ENCODE data around the gene ZRSR2.
"Not testable (repeated sequence)": the region's sequence is repeated elsewhere in the genome, so short reads cannot be mapped to it uniquely, and the experiment has no call there.

Gene ZRSR2

GRCh38 chrX:15749642-15750610, 40.4 kb upstream of the ZRSR2 start:
- DNase-seq (ENCODE audit: low read depth, low spot score) = no peak
- H3K9ac ChIP-seq (ENCODE audit: insufficient read length, low read depth) = no peak overlapping the region
- TF ChIP-seq SUZ12 (IDR thresholded peaks at IDR 0.05; ENCODE audit: extremely low read depth, insufficient read depth, insufficient read length) (no peak), YY1 (IDR thresholded peaks at IDR 0.05; ENCODE audit: insufficient read depth, insufficient read length) (no peak), ZNF274 (IDR thresholded peaks at IDR 0.05; ENCODE audit: low read depth, low read length) (no peak)

GRCh38 chrX:15750611-15751154, 39.6 kb upstream of the ZRSR2 start:
- Histone ChIP-seq H3K4me1 (ENCODE audit: insufficient read depth, insufficient read length) (peaks cover 3% of the 10 kb centered on the region), H3K9ac (ENCODE audit: insufficient read length, low read depth) (no peak overlapping the region), H3K27me3 (ENCODE audit: insufficient read depth, insufficient read length) (no peaks in the 10 kb centered on the region), H3K36me3 (ENCODE audit: insufficient read depth, insufficient read length, low read length) (no peaks in the 10 kb centered on the region), H3K9me3 (ENCODE audit: insufficient read depth, low read length) (no peaks in the 10 kb centered on the region), H3K4me3 (ENCODE audit: insufficient read length, low read depth) (no peak overlapping the region)
- DNase-seq (ENCODE audit: low read depth, low spot score) = no peak
- TF ChIP-seq ZNF274 (IDR thresholded peaks at IDR 0.05; ENCODE audit: low read depth, low read length) (no peak), SUZ12 (IDR thresholded peaks at IDR 0.05; ENCODE audit: extremely low read depth, insufficient read depth, insufficient read length) (no peak), YY1 (IDR thresholded peaks at IDR 0.05; ENCODE audit: insufficient read depth, insufficient read length) (no peak)

More at GRCh38 chrX:15749642-15750610, 40.4 kb upstream of the ZRSR2 start:
- no peaks in the 10 kb centered on the region for H3K27me3 ChIP-seq (ENCODE audit: insufficient read depth, insufficient read length)
- H3K36me3 ChIP-seq (ENCODE audit: insufficient read depth, insufficient read length, low read length) = no peaks in the 10 kb centered on the region
- H3K9me3 ChIP-seq (ENCODE audit: insufficient read depth, low read length) = no peaks in the 10 kb centered on the region
- H3K4me3 ChIP-seq (ENCODE audit: insufficient read length, low read depth) = no peak overlapping the region
- peaks cover 3% of the 10 kb centered on the region for H3K4me1 ChIP-seq (ENCODE audit: insufficient read depth, insufficient read length)

GRCh38 chrX:15751155-15751819, 39.0 kb upstream of the ZRSR2 start:
- Histone ChIP-seq H3K4me1 (ENCODE audit: insufficient read depth, insufficient read length) (peaks cover 3% of the 10 kb centered on the region), H3K9ac (ENCODE audit: insufficient read length, low read depth) (no peak overlapping the region), H3K27me3 (ENCODE audit: insufficient read depth, insufficient read length) (no peaks in the 10 kb centered on the region), H3K4me3 (ENCODE audit: insufficient read length, low read depth) (no peak overlapping the region), H3K9me3 (ENCODE audit: insufficient read depth, low read length) (no peaks in the 10 kb centered on the region), H3K36me3 (ENCODE audit: insufficient read depth, insufficient read length, low read length) (no peaks in the 10 kb centered on the region)
- DNase-seq (ENCODE audit: low read depth, low spot score) = no peak
- TF ChIP-seq YY1 (IDR thresholded peaks at IDR 0.05; ENCODE audit: insufficient read depth, insufficient read length) = no peak

- Histone ChIP-seq H3K4me1 (ENCODE audit: insufficient read depth, insufficient read length) (peaks cover 3% of the 10 kb centered on the region), H3K36me3 (ENCODE audit: insufficient read depth, insufficient read length, low read length) (no peaks in the 10 kb centered on the region), H3K9ac (ENCODE audit: insufficient read length, low read depth) (no peak overlapping the region), H3K27me3 (ENCODE audit: insufficient read depth, insufficient read length) (no peaks in the 10 kb centered on the region), H3K4me3 (ENCODE audit: insufficient read length, low read depth) (no peak overlapping the region), H3K9me3 (ENCODE audit: insufficient read depth, low read length) (no peaks in the 10 kb centered on the region)
- TF ChIP-seq YY1 (IDR thresholded peaks at IDR 0.05; ENCODE audit: insufficient read depth, insufficient read length) (no peak), ZNF274 (IDR thresholded peaks at IDR 0.05; ENCODE audit: low read depth, low read length) (no peak), SUZ12 (IDR thresholded peaks at IDR 0.05; ENCODE audit: extremely low read depth, insufficient read depth, insufficient read length) (no peak)
- no peak for DNase-seq (ENCODE audit: low read depth, low spot score)
Measured at GRCh38 chrX:15755091-15755490, 35.2 kb upstream of the ZRSR2 start.

DNA sequence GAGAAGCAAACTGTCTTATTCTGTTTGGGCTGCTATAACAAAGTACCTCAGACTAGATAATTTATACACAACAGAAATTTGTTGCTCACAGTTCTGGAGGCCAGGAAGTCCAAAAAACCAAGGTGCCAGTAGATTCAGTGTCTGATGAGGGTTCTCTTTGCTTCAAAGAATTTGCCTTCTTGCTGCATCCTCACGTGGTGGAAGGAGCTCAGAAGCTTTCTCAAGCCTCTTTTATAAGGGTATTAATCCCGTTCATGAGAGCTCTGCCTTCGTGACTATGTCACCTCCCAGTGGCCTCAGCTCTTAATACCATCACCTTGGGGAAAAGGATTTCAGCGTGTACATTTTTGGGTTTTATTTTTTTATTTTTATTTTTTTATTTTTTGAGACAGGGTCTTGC, 32.1 kb upstream of the ZRSR2 start:
- no peak overlapping the region for H3K9ac ChIP-seq (ENCODE audit: insufficient read length, low read depth)
- H3K4me1 ChIP-seq (ENCODE audit: insufficient read depth, insufficient read length) = no peaks in the 10 kb centered on the region
- no peak for DNase-seq (ENCODE audit: low read depth, low spot score)
- H3K36me3 ChIP-seq (ENCODE audit: insufficient read depth, insufficient read length, low read length) = no peaks in the 10 kb centered on the region
- no peaks in the 10 kb centered on the region for H3K9me3 ChIP-seq (ENCODE audit: insufficient read depth, low read length)
- TF ChIP-seq SUZ12 (IDR thresholded peaks at IDR 0.05; ENCODE audit: extremely low read depth, insufficient read depth, insufficient read length) (no peak), ZNF274 (IDR thresholded peaks at IDR 0.05; ENCODE audit: low read depth, low read length) (no peak), YY1 (IDR thresholded peaks at IDR 0.05; ENCODE audit: insufficient read depth, insufficient read length) (no peak)
- no peaks in the 10 kb centered on the region for H3K27me3 ChIP-seq (ENCODE audit: insufficient read depth, insufficient read length)
- no peak overlapping the region for H3K4me3 ChIP-seq (ENCODE audit: insufficient read length, low read depth)

DNA sequence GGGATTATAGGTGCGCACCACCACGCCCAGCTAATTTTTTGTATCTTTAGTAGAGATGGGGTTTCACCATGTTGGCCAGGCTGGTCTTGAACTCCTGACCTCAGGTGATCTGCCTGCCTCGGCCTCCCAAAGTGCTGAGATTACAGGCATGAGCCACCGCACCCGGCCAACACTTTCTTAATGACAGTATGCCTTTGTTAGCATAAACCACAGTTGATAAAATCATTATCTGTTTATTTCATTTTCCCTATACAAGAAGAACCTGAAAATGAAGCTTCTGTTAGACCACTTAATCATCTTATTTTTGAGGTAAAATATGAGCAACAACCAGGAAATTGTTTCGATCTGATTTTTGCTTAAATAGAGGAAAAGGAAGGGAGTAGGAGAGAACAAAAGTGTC, 30.4 kb upstream of the ZRSR2 start:
- H3K4me3 ChIP-seq (ENCODE audit: insufficient read length, low read depth); H3K9me3 ChIP-seq (ENCODE audit: insufficient read depth, low read length); H3K4me1 ChIP-seq (ENCODE audit: insufficient read depth, insufficient read length); DNase-seq (ENCODE audit: low read depth, low spot score); H3K9ac ChIP-seq (ENCODE audit: insufficient read length, low read depth); H3K27me3 ChIP-seq (ENCODE audit: insufficient read depth, insufficient read length); H3K36me3 ChIP-seq (ENCODE audit: insufficient read depth, insufficient read length, low read length): not testable (repeated sequence)

GRCh38 chrX:15761564-15762191, 28.6 kb upstream of the ZRSR2 start:
- TF ChIP-seq SUZ12 (IDR thresholded peaks at IDR 0.05; ENCODE audit: extremely low read depth, insufficient read depth, insufficient read length) (no peak), YY1 (IDR thresholded peaks at IDR 0.05; ENCODE audit: insufficient read depth, insufficient read length) (no peak), ZNF274 (IDR thresholded peaks at IDR 0.05; ENCODE audit: low read depth, low read length) (no peak)

More at GRCh38 chrX:15761564-15762191, 28.6 kb upstream of the ZRSR2 start:
- peak; percentile 33 for DNase-seq (ENCODE audit: low read depth, low spot score)
- Histone ChIP-seq H3K27me3 (ENCODE audit: insufficient read depth, insufficient read length) (no peaks in the 10 kb centered on the region), H3K4me1 (ENCODE audit: insufficient read depth, insufficient read length) (no peaks in the 10 kb centered on the region), H3K9ac (ENCODE audit: insufficient read length, low read depth) (no peak overlapping the region), H3K36me3 (ENCODE audit: insufficient read depth, insufficient read length, low read length) (no peaks in the 10 kb centered on the region), H3K4me3 (ENCODE audit: insufficient read length, low read depth) (no peak overlapping the region), H3K9me3 (ENCODE audit: insufficient read depth, low read length) (no peaks in the 10 kb centered on the region)
